Jurkat, Clone E6-1 (cell line): ENCODE measurements around the gene NHS.

ENCODE experiments used
- DNase-seq: peaks from one replicate; pipeline ENCODE4 v3.0.0-alpha.2; 2011; ENCODE audit warnings: low read depth, low spot score
- H3K4me3 ChIP-seq: 2 replicates; pipeline ENCODE4 v1.5.1; 2011; ENCODE audit warnings: mild to moderate bottlenecking, low read length, control low read depth, moderate library complexity

NHS gene

DNA sequence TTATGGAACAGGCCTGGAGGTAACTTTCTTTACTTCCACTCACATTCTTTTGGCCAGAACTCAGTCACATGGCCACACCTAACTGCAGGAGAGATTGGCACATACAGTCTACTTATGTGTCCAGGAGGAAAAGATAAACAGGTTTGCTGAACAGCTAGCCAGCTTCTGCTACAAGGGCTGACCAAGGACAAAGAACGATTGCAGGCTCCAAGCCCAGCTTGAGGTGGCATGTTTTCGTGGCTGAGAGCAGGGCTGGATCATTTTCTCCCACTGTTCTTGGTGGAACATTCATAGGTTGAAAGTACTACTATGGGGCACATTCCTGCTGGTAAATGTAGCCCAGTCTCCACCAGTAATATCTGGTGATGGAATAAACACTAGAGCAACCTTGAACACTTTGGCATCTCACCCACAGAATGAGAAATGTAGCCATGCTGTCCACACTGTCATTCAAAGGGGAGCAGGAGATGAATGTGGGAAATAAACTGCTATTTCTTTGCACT, 28.2 kb downstream of the NHS start:
- DNase-seq: no peak
- H3K4me3 ChIP-seq: no peak overlapping the region

DNA sequence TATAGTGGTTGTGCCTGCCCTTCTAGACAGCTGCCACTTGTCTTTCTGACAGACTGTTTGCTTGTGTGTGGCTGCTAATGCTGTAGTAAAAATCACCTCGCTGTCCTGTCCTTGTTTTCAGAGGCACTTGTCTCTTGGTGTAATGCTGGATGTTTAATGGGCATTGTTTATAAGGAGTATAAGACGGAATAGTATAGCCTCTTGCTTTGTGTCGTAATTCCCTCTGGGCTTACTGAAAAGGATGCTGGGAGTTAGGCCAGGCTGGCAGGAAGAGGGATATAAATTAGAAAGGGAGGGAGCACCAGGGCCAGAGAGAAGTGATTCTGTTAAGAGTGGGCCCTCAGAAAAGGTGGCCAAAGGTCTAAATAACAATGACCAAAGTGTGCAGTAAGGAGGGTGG, 29.0 kb downstream of the NHS start:
- H3K4me3 ChIP-seq: no peak overlapping the region
- DNase-seq: no peak

DNA sequence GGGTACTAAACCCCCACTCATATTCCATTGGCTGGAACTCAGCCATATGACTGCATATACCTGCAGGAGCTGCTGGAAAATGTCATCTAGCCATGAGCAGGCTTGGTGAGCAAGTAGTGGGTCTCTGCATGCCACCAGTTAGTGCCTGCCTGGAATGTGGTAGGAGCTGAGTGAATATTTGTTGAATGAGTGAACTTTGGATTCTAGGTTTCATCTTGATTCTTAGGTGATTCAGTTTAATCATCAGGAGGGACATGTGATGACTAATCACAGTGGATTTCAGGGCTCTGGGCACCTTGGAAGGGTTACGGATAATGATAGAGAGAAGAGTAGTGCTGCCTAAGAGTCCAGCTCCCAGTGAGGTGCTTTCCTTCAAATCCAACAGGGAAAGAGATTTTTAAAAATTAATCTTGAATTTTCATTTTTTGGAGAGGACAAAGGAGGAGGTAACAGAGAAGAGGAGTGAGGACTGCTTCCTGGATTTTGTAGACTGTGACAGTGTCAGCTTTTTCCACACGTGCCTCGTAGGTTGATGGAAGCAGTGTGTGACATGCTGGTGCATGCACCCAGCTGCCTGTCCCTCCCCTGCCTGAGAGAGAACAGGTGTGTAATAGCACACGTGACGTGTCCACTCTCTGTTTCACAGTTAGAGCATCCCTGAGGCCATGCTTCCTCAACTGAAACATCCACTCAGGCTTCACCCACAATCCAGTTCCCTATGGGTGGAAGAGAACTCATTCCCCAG, 30.4 kb downstream of the NHS start:
- DNase-seq: no peak
- no peak overlapping the region for H3K4me3 ChIP-seq

DNA sequence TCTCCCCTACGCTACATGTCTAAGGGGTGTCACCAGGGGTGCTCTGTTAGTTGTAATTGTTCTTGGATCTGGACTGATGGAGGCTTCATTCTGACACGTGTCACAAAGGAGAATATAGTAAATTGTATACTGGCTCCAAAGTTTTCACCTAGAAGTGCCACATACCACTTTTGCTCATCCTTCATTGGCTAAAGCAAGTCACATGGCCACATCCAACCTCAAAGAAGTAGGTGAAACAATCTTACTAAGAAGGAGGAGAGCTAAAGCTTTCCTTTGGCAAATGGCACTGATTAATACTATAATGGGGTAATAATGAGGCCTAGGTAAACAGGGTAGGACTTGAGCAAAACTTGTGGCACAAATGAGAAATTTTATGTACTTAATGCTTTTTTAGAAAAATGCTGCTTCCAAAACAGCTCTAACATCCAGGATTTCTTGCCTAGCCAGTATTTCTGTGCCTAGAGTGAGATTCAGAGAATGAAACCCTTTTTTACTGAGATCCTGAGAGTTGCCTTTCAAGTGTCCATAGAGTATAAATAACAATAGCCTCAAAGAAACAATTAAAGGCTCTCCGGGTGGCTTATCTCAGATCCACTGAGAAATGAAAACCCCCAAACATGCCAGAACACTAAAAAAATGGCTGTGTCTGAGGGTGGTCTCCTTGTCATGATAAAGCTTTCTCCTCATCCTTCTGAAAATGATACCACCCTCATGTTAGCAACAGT, 34.7 kb downstream of the NHS start:
- no peak for DNase-seq
- H3K4me3 ChIP-seq: no peak overlapping the region

DNA sequence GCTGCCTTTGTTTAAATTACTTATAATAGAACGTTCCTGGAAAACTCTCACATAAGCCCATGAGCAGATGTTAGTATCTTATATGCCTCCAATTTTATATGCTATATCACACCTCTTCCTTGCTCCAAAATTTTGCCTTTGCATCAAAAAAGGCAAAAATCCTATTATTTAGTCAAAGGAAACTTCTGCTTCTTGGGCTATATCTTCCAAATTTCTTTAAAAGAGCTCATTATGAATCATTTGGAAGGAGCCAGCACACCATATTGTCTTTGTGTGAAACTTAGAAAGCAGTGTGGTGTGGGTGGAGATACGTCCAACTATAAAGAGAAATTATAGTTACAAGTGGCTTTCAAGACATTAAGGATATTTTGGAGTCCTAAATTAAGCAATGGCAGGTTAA, 35.7 kb downstream of the NHS start:
- no peak overlapping the region for H3K4me3 ChIP-seq

DNA sequence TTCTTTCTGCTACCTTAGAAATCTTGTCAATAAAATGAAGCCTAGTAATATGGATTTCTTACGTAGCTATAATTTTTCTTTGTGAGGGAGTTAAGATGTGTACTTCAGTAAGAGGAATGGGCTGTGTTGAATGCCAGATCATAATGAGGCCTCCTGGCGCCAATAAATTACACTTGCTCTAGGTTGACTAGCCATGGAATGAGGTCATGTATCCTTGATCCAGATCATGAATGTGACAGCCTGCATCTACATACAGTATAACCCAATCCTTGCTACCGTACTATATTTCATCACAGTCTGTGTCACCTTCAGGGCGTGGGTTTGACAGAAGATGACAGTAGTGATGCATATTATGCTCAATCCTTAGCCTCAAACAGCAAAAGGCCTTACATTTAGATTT, 36.2 kb downstream of the NHS start:
- DNase-seq: no peak
- no peak overlapping the region for H3K4me3 ChIP-seq

More for the DNA sequence above, 35.7 kb downstream of the NHS start:
- no peak for DNase-seq

DNA sequence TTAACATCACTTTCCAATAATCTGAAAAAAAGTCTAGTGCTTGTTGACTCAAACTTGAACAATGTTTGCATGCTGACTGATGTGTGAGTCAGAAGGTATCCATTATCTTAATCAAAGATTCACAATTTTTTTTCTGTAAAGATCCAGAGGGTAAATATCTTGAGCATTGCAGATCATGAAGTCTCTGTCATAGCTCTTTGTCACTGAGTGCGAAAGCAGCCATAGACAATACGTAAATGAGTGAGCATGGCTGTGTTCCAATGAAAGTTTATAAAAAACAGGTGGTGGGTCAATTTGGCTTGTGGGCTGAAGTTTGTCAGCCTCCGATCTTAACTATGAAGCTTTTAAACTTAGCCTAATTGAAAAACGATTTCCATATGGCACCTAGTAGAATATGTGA, 37.7 kb downstream of the NHS start:
- no peak for DNase-seq
- no peak overlapping the region for H3K4me3 ChIP-seq

DNA sequence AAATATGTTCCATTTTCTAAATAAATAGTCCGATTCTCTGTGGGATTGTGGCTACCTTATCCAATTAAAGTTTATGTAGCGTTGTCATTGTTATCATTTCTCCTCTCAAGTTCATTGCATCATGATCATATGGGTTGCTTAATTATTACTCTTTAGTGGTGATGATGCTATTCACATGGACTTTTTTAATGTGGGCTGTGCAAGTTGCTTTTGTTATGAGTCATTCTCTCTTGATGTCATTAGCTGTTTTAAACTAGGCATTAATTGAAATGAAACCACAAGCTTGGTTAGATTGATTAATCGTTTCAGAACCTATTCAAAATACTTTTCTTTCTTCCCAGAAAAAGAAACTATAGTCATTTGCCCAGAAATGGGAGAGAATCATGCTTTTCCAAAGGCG, 38.2 kb downstream of the NHS start:
- no peak overlapping the region for H3K4me3 ChIP-seq
- no peak for DNase-seq

DNA sequence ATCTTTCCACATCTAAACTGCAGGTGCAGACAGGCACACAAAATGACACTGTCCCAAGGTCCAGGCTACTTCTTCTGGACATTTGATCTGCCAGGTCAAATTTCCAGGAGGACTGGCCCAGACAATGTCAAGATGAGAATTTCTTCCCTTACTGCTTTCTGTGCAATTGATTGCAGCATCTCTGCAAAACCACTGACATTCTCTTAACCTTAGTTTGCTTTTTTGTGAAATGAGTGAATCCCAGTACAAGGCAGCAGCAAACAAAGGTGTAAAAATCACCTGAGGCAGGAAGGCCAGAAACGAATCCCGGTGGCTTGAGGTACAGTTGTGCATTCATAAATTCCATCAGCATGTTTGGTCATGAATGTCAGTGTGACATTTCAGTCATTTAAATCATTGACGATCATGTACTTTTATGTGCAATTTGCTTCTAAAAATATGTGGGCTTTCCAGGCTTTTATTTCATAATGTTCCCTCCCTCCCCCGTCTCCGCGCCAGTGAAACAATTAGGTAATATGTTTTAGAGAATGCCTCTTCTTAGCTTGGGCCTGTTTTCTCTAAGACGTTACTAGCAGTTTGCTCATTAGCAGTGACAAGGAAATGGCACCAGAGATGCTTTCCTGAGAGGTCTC, 39.1 kb downstream of the NHS start:
- no peak for DNase-seq
- no peak overlapping the region for H3K4me3 ChIP-seq

DNA sequence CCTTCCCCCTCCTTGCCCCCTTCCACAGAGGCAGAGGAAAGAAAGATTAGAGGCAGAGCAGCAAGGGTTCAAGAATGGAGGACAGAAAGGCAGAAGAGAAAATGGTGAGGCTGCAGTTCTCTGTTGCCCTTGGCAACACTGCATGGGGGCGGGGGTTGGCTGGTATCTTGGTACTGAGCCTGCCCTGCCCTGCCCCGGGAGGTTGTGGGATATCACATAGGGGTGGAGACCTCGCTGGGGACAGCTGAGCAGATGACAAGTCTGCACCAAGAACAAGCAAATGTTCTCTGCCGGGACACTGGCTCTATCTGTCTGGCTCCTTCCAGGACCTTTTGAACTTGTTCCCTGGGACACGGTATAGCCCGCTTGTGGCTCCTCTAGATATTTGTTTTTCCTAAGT, 39.8 kb downstream of the NHS start:
- DNase-seq: no peak
- H3K4me3 ChIP-seq: no peak overlapping the region

DNA sequence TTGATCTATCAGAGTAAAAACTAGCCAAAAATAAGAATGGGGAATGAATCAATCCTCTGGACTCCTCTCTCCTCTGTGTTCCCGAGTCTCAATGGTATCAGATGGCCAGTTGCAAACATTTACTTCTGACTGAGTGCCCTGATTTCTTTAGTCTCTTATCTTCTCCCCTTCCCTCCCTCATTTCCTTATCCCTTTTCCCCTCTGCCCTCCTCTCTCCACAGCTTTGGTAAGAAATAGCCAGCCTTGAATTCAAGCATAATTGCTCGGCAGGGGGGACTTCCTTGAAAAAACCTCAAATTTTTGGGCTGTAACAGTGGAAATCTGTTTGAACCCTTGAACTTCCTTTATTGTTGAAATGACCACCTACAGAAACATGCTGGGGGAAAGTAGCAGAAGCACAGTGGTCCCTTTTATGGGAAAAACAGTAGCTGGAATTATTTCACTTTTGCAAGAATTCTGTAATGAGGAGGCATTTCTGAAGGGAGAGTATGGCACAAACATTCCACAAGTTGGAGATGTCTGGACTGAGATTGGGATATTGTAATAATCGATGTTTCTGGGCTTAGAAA, 40.3 kb downstream of the NHS start:
- no peak overlapping the region for H3K4me3 ChIP-seq
- DNase-seq: no peak

DNA sequence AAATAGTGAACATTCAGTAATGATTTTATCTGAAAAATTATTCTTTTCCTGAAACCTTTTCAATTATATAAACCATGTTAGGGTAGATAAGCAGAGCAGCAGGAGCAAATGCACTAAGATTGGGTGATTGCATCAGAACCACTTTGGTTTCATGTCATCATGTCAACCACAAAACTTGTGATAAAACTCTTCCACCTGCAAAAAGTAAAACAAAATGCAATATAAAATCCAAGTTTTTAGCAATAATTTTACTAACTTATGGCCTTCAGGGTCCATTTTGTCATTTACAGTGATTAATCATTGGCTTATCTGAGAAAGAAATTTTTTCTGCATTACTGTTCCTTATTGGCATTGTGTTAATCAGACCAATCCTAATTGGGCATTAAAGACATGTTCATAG, 42.4 kb downstream of the NHS start:
- DNase-seq: no peak
- H3K4me3 ChIP-seq: no peak overlapping the region

DNA sequence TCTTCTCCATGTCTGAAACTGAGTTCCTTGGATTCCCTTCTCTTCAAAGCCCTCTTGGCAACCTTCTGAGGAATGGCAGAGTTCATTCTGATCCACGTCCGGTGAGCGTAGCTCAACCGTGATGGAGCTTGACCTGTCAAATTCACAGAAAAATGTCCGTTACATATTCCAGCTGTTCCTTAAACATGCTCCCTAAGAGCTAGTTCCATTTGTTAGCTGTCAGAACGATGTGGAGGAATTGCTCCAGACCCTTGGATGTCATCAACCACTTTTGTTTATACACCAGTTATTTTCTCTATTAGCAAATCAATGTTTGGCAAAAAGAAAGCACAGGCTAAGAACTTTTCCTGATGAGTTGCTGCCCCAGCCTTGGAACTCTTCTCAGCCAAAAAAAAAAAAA, 50.1 kb downstream of the NHS start:
- H3K4me3 ChIP-seq: no peak overlapping the region
- no peak for DNase-seq

DNA sequence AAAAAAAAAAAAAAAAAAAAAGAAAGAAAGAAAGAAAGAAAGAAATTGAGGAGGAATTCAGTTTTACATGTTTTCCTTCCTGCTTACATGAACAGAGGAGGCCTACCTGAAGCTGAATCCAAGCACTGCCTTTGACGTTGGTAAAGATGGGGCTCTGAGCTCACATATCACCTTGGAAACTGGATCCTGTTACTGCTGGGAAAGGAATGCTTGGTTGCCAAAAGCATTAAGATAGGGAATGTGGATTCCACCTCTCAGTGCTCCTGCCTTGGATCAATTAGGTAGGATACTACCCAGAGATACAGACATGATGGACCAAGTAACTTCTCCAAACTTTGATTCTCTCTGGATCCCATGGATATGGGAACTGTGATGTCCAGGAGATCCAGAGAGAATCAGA, 50.6 kb downstream of the NHS start:
- DNase-seq: no peak

DNA sequence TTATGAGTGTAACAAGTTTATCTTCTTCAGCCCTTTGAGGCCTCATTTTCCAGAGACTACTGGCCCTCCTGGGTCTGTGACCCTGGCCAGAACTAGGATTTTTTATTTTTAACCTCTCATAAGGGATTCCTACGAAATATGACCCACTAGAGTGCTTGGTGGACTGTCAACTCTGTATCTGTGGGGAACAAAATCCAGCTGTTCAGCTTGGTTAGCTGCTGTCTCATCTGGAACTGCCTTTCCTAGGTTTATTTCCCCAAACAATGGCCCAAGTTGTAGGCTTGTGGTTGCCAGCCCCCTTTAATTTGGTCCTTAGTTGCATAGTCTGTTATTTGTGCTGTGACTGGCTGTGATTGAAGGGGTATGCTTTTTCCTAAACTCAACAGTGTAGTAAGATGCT, 56.2 kb downstream of the NHS start:
- no peak overlapping the region for H3K4me3 ChIP-seq
- DNase-seq: no peak

More for the DNA sequence above, 50.6 kb downstream of the NHS start:
- no peak overlapping the region for H3K4me3 ChIP-seq

DNA sequence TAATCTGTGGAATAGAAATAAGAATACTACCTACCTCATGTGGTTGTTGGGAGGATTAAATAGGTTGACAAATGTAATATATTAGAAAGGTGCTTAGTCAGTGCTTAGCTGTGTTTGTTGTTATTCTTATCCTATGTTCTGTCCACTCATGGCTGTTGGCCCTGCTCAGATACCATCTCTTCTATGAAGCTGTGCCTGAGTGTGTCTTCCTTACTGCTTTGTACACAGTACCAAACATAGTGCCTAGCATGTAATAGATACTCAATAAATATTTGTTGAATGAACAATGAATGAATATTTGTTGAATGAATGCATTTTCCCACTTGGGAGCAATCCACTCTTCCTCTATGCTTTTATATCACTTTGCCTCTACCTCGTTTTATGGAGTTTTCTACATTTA, 57.2 kb downstream of the NHS start:
- DNase-seq: no peak
- H3K4me3 ChIP-seq: no peak overlapping the region

DNA sequence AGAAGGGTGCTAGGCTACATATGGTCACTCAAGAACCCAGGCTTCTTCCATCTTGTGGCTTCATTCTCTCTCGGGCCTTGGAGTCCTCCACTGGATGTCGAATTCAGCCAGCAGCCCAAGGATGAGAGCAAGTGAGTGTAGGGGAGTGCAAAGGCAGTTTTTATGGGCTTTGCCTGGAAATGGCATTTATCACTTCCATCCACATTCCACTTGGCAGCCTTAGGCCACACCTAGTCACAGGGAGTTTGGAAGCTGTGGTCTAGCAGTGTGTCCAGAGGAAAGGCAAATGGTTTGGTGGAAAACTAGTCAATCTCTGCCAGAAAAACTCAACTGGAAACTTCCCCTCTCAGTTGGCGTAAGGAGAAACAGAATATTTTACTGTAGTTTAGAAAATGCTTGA, 59.0 kb downstream of the NHS start:
- DNase-seq: no peak
- no peak overlapping the region for H3K4me3 ChIP-seq

DNA sequence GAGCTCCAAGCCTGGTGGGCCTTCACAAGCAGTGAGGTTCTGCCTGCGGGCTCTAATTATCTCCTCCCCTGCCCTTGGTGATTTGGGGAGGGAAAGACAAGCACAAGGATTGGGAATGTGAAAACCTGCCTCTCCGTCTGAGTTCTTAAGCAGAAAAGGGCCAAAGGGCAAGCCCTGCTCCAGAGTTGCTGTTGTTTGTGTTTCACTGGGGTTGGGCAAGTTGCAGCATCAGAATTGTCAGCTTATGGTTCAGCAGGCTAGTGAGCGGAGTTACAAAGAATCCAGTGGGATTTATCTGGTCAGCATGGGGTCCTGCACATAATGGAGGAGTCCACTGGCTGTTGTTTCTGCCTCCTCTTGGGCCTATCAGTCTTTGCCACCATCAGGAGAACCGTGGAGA, 60.5 kb downstream of the NHS start:
- no peak for DNase-seq
- H3K4me3 ChIP-seq: no peak overlapping the region

DNA sequence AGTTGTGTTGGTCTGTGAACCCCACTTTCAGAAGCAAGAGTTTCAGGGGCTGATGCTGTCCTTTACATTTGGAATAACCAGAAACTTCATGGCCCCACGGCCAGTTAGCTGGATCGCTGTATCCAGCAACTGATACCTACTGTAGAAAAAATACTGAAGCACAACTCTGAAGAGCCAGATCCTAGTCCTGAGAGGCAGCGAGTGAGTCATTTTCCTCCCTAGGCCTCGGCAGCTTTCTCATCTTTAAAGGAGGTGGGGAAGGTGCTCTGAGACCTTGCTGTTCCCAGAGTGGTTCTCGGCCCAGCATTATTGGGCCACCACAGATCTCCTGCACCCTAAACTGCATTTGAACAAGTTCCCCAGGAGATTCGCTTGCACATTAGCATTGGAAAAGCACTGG, 63.2 kb downstream of the NHS start:
- no peak overlapping the region for H3K4me3 ChIP-seq
- DNase-seq: no peak

DNA sequence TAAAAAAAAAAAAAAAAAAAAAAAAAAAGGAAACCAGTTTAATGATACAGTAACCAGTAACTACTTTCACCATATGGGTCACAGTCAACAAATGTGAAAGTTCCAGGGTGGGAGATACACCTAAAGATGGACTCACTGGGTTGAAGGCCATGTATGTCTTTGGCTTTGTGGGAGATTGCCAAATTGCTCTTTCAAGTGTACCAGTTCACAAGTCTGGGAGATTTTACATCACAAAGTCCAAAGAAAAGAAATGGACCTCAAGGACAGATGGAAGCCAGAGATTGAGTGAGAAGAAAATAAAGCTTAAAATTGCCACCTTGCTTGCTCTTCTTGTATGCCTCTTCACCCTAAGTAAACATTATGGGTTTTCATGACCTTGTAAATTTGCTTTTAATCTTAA, 65.3 kb downstream of the NHS start:
- no peak for DNase-seq

More for the DNA sequence above, 65.3 kb downstream of the NHS start:
- H3K4me3 ChIP-seq: no peak overlapping the region
